GM10266 (cell line): ENCODE measurements around the gene SLC3A2.
"Not testable (repeated sequence)": the region's sequence is repeated elsewhere in the genome, so short reads cannot be mapped to it uniquely, and the experiment has no call there.

Experiments used
- DNase-seq: peaks from one replicate; pipeline ENCODE4 v3.0.0; 2012; ENCODE audit errors: extremely low spot score
- CTCF ChIP-seq: IDR thresholded peaks from 2 replicates; pipeline ENCODE4 v1.5.1; 2012; ENCODE audit warnings: mild to moderate bottlenecking, low read depth; ENCODE audit not compliant: control insufficient read depth, insufficient read depth; ENCODE audit errors: missing control alignments

Gene SLC3A2

GRCh38 chr11:62880803-62881578 lies at the start of gene SLC3A2:
Gene SLC3A2 (plus strand): TSS chr11:62880896. CDS start chr11:62881024, 128 bp downstream.
- peak; percentile 82 for DNase-seq
- TF ChIP-seq CTCF = peak; percentile 85

- TF ChIP-seq CTCF = no peak
- DNase-seq = no peak
These were observed 49.7 kb upstream of the SLC3A2 start for GRCh38 chr11:62830904-62831519.

GRCh38 chr11:62831520-62832335 lies 49.0 kb upstream of the SLC3A2 start, which contains the start of gene STX5:
Gene STX5 (minus strand): TSS chr11:62832051. CDS start chr11:62831243, 808 bp downstream.
- DNase-seq = peak; percentile 94
- TF ChIP-seq CTCF = no peak

GRCh38 chr11:62832336-62833234 lies 48.1 kb upstream of the SLC3A2 start, which contains the start of gene TEX54:
Gene TEX54 (minus strand): TSS chr11:62832841.
- no peak for TF ChIP-seq CTCF
- DNase-seq = peak; percentile 24

- no peak for TF ChIP-seq CTCF
- DNase-seq = no peak
These were observed 45.4 kb upstream of the SLC3A2 start for GRCh38 chr11:62835336-62835735.

- DNase-seq = peak; percentile 85
- no peak for TF ChIP-seq CTCF
These were observed 41.4 kb upstream of the SLC3A2 start, which contains the start of gene WDR74 for GRCh38 chr11:62839050-62839945. Gene WDR74 (minus strand): TSS chr11:62839590. CDS start chr11:62839570, 20 bp downstream.

- DNase-seq = not testable (repeated sequence)
These were observed 39.9 kb upstream of the SLC3A2 start for GRCh38 chr11:62840721-62841360.
